ENCODE results near the gene AGXT2.

DNA sequence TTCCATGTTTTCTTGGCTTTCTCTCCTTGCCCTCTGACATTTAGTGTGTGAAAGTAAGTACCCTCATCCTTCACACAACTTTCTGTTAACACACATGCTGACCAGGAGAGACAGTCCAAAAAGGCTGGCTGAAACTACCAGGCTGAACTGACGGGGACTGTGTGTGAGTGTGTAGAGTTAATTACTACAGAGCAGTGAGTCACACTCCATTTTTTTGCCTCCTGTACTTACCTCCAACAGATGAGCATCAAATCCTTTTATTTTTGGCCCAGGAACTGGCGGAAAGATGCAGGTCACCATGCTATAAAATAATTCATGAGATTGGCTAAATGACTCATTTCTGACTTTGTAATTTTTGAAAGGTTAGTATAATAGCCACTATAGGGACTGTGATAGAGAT lies 20.2 kb upstream of the AGXT2 start:
- TF ChIP-seq, protein P1, sequence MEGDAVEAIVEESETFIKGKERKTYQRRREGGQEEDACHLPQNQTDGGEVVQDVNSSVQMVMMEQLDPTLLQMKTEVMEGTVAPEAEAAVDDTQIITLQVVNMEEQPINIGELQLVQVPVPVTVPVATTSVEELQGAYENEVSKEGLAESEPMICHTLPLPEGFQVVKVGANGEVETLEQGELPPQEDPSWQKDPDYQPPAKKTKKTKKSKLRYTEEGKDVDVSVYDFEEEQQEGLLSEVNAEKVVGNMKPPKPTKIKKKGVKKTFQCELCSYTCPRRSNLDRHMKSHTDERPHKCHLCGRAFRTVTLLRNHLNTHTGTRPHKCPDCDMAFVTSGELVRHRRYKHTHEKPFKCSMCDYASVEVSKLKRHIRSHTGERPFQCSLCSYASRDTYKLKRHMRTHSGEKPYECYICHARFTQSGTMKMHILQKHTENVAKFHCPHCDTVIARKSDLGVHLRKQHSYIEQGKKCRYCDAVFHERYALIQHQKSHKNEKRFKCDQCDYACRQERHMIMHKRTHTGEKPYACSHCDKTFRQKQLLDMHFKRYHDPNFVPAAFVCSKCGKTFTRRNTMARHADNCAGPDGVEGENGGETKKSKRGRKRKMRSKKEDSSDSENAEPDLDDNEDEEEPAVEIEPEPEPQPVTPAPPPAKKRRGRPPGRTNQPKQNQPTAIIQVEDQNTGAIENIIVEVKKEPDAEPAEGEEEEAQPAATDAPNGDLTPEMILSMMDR (IDR thresholded peaks at IDR 0.05), result no peak
- no peak for TF ChIP-seq POLR2A (IDR thresholded peaks at IDR 0.05)

All from esophagus squamous epithelium (tissue), 4 donors.